AG09309 (cell line): ENCODE data around the gene ADCY1.
"Not testable (repeated sequence)": the region's sequence is repeated elsewhere in the genome, so short reads cannot be mapped to it uniquely, and the experiment has no call there.

Experiments
- DNase-seq: peaks from one replicate; pipeline ENCODE4 v3.0.0-alpha.2; 2010; ENCODE audit warnings: low read depth
- H3K4me3 ChIP-seq: 2 replicates; pipeline ENCODE4 v1.5.1; 2011; ENCODE audit warnings: mild to moderate bottlenecking, low read depth, low read length, moderate library complexity; ENCODE audit not compliant: control insufficient read depth
- TF ChIP-seq, protein P1 (sequence below): IDR thresholded peaks from 2 replicates; pipeline ENCODE4 v1.5.1; 2011; ENCODE audit warnings: mild to moderate bottlenecking, low read depth, low read length, inconsistent platforms; ENCODE audit not compliant: insufficient read depth, control insufficient read depth; ENCODE audit errors: missing control alignments

The ADCY1 gene

DNA sequence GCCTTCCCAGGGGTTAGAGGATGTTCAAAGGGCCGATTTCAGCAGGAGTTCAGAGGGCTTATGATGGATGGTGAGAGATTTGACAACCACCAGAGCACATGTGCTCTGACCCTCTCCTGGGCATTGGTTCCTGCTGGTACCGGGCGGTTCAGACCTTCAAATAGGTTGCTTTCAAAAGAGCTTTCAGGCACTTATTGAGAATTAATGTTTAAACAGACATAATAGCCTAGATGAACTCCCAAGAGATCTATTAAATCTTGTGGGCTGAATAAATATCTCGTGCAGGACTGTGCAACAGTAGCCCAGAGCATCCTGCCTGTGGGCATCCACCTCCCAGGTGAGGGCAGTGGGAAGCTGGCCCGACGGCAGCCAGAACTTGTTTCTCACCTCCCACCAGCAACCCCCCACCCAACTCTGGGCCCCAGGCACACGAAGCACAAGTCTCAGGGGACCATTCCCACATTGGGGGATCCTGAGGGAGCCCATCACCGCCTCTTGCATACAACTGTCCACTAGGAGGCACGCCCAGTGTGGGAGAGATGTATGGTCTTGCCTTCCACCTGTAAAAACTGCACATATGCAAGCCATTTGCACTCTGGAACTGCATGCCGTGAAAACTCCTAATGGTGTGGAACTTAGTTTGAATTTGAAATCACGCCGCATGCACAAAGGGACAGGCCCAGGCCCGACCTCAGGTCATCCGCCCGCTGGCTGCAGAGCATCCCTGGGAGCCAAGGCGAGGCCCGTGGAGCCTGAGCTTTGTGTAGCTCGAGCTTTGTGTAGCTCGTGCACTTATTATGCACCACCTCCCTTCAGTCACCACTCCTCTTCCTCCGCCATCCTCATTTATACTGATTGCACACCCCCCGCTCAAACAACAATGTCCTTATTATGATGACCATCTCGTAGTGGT is 147.8 kb downstream of the ADCY1 start:
- TF ChIP-seq, protein P1, sequence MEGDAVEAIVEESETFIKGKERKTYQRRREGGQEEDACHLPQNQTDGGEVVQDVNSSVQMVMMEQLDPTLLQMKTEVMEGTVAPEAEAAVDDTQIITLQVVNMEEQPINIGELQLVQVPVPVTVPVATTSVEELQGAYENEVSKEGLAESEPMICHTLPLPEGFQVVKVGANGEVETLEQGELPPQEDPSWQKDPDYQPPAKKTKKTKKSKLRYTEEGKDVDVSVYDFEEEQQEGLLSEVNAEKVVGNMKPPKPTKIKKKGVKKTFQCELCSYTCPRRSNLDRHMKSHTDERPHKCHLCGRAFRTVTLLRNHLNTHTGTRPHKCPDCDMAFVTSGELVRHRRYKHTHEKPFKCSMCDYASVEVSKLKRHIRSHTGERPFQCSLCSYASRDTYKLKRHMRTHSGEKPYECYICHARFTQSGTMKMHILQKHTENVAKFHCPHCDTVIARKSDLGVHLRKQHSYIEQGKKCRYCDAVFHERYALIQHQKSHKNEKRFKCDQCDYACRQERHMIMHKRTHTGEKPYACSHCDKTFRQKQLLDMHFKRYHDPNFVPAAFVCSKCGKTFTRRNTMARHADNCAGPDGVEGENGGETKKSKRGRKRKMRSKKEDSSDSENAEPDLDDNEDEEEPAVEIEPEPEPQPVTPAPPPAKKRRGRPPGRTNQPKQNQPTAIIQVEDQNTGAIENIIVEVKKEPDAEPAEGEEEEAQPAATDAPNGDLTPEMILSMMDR, result no peak
- DNase-seq, result no peak
- H3K4me3 ChIP-seq, result no peak overlapping the region

DNA sequence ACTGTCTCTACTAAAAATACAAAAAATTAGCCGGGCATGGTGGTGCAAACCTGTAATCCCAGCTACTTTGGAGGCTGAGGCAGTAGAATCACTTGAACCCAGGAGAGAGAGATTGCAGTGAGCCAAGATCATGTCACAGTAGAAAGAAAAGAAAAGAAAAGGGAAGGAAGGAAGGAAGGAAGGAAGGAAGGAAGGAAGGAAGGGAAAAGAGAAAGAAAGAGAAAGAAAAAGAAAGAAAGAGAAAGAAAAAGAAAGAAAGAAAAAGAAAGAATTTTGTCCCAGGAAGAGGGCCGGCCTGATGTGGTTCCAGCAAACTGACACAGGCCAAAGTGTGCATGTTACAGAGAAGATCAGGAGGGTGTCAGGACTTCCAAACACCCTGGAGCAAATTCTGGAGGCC is 151.1 kb downstream of the ADCY1 start:
- DNase-seq, result not testable (repeated sequence)

DNA sequence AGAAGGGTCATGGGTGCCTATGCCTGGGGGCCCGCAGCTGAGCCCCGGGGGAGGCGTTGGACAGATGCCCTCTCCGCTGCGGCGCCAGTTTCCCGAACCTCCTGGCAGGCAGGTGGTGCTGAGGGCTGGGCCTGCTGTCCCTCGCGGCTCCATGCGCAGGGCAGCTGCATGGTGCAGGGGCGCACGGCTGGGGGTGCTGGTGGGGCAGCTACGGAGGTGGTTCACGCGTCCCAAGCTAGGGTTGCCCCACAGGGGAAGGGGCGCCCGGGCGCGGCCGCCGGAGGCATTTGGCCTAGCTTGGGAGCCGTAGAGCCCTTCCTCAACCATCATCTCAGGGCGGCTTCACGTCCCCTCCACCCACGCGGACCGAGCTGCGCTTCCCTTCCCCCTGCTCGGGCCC is 152.7 kb downstream of the ADCY1 start:
- H3K4me3 ChIP-seq, result no peak overlapping the region
- DNase-seq, result no peak
- TF ChIP-seq, protein P1, result no peak

More for the DNA sequence above, 151.1 kb downstream of the ADCY1 start:
- H3K4me3 ChIP-seq, result not testable (repeated sequence)

DNA sequence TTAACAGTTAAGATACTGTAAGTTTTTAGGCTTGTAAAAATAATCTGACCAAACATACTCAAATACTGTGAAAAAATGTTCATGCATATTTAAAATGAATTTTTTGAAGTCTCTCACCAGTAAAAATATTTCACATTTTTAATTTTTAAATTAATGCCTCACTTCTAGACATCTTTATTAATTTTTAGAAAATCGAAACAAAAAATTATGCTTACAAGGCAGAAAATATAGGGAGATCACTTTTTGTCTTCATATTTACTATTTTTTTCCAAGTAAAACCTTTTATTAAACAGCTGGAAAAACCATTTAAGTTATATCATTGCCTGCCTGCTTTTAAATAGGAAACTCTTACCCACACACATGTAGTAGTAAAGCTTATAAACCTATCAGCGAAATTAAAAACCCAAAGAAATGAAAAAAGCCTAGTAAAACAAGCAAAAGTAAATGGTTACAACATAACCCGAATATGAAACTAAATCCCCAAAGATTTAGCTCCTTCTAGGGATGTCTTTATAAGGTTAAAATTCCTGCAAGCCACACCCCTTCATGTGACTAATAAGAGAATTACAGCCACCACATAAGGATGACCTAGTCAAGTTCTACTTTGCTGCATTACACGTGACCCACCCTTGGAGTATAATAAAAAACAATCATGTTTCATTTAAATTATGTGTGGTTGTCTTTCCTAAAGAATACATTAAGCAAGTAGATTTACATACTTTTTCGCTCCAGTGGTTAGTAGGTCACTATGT is 157.7 kb downstream of the ADCY1 start:
- DNase-seq, result peak; percentile 71
- H3K4me3 ChIP-seq, result not testable (repeated sequence)

DNA sequence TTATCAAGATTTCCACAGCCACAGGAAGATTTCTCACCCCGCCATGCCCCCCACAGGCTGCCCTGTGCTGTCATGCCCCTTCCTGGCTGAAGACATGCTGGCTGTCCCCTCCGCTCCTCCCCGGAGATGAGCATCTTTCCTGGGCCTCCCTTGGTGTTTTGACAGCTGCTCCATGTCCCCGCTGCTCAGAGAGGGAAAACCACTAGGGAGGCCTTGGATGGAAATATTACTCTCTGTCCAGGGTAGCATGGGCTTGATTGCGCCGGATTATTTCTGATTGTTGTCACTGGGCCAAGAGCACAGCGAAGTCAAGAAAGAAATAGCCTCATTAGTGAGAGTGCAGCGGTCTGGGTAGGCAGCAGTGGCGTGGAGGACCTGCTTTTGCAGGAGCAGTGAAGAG is 164.8 kb downstream of the ADCY1 start:
- DNase-seq, H3K4me3 ChIP-seq: not testable (repeated sequence)

DNA sequence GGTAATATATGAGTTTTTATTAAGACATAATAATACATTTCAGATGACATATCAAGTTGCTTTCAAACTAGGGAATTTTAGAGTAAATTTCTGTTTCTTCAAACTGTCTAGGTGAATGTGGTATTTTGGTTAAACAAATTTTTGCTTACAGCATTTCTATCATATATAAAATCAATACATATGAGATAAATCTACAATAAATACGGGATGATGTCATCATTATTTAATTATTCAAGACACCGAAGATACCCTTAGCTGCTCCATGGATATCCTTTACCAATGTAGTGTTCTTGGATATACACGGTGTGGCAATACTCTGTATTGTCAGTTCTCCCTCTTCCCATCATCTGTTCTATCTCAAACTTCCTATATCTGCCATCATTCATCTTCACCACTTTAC is 166.4 kb downstream of the ADCY1 start:
- H3K4me3 ChIP-seq, DNase-seq: not testable (repeated sequence)

DNA sequence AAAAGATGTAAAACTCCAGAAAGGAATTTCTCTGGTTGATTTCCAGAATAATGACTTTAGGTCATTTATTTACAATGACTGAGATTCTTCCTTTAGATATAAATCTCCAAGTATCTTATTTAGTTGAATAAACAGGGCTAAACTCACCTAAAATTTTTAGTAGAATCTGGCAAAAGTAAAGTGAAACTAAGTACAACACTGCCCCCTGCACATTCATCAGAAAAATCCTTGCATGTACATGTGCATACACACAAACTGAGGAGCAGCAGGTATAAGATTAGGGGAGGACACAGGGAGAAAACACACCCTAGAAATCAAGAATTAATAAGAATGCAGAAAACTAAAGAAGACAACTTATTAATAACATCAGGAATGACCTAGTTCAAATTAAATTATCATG is 174.8 kb downstream of the ADCY1 start:
- DNase-seq, H3K4me3 ChIP-seq: not testable (repeated sequence)
- TF ChIP-seq, protein P1, result peak; percentile 18

DNA sequence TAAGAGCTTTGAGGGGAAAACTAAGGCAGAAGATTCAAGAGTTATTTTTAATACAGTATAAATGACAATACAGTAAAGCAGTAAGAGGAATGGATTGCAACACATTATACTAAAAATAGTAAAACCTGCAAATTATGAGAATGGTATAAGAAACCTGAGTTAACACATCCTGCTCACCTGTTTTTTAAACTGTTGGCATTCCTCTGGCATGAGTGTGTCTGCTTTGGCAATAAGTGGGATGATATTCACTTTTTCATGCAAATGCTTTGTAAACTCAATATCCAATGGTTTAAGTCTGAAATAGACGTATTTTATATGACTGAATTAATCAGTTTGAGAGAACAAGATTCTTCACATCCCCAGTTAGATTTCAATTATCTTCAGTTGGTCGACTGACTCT is 177.2 kb downstream of the ADCY1 start:
- not testable (repeated sequence) for DNase-seq, H3K4me3 ChIP-seq

DNA sequence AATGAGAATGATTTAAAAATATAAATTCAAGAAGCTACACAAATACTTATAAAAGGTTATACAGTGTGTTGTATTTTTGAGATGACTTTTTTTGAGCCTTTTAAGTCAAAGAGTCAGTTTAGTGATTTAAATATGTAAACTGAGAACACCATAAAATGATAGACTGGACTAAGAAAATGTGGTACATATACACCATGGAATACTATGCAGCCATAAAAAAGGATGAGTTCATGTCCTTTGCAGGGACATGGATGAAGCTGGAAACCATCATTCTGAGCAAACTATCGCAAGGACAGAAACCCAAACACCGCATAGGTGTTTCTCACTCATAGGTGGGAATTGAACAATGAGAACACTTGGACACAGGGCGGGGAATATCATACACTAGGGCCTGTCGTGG is 182.2 kb downstream of the ADCY1 start:
- not testable (repeated sequence) for H3K4me3 ChIP-seq, DNase-seq

DNA sequence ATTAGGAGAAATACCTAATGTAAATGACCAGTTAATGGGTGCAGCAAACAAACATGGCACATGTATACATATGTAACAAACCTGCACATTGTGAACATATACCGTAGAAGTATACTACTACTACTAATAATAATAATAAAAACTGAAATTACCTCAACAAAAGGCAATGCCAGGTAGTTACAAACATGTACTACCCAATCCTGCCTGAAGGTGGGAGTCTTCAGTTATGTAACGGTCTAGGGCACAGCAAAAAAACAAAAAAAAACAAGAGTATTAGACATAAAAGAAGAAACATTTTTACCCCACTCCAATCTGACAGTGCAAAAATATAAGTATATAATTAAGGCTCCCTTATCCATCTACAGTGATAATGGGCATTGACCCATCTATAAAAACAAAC is 182.6 kb downstream of the ADCY1 start:
- TF ChIP-seq, protein P1, result peak; percentile 34
- not testable (repeated sequence) for DNase-seq, H3K4me3 ChIP-seq

DNA sequence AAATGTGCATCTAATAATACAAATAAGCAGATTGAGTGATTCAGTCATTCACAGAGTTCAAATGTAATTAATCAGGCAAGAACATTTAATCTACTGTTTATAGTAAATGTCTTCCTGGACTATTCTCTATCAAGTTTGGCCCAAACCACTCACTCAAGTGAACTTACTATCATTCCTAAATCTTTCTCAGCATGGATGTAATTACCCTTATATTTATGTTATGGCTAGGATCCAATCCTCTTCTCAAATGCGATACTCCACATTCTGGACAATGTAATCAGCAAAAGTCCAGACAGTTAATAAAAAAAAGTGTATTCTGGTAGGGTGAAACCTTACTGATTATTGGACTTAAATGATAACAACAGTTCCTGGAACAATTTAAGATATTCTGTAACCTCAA is 185.3 kb downstream of the ADCY1 start:
- DNase-seq, H3K4me3 ChIP-seq: not testable (repeated sequence)

DNA sequence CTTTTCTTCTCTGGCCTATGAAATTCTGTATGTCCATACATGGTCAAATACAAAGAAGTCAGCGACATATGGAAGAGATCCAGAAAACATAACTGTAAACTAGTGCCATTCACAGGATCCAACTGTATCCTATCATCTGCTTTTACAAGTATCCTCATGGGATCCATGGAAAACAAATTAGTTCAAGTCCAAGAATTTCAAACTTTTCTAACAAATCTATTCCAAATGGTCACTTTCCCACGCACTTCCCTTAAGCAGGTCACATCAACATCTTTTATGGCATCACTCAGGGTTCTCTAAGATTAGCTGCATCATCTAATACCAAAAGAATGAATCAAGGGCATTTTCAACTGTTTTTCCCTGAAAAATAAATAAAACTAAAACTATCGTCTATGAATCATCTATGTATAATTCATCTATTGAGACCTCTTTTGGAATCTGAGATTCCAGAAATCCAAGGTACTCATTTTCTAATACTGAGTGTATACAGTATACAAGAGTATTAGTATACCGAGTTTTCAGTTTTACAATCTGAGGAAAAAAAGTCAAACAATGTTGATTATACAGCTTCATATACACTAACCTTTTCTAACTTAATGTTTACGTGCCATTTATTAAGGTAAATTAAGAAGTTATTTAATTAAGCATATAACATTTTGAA is 187.5 kb downstream of the ADCY1 start:
- not testable (repeated sequence) for H3K4me3 ChIP-seq
- DNase-seq, result peak; percentile 89
